Vagina (tissue), 2 donors: ENCODE measurements around the gene ARHGEF2.

ENCODE experiments used
- POLR2A ChIP-seq, 2 donors: fragments of 450-650 bp; IDR thresholded peaks; one replicate each; pipeline ENCODE4 v1.6.1; 2017; ENCODE audit warnings: antibody characterized with exemption in 2 of 2, mild to moderate bottlenecking in 2 of 2, moderate library complexity in 2 of 2
- TF ChIP-seq, protein P1 (sequence below), 3 experiments: fragments of 450-650 bp in 2 of 3; fragments of 200-600 bp in 1 of 3; sonication (generic) in 1 of 3; IDR thresholded peaks; one replicate each; pipeline ENCODE4 v1.5.1; 2017 to 2019; ENCODE audit warnings: antibody characterized with exemption in 3 of 3, mild to moderate bottlenecking in 2 of 3, moderate library complexity in 2 of 3

DNA sequence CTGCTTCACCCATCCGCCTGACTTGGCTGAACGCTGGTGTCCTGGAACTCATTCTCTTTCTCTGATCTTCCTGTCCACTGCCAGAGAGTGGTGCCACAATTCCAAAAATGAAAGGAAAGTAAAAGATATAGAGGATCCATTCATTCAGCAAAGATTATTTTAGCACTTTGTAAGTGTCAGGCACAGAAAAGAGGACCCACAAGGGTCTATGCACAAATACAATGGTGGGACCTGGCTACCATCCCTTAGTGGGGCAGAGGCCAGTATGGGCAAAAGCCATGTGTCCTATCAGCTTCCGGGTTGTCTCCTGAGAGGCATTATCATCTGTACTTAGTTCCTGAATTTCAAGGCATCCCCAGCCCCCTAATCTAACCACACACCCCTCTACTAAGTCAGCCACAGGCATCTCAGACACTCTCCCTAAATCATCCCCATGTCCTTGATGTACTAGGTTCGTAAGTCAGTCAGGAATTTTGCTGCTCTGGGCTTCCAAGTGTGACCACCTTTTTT is 23.4 kb upstream of the ARHGEF2 start:
- TF ChIP-seq, protein P1, sequence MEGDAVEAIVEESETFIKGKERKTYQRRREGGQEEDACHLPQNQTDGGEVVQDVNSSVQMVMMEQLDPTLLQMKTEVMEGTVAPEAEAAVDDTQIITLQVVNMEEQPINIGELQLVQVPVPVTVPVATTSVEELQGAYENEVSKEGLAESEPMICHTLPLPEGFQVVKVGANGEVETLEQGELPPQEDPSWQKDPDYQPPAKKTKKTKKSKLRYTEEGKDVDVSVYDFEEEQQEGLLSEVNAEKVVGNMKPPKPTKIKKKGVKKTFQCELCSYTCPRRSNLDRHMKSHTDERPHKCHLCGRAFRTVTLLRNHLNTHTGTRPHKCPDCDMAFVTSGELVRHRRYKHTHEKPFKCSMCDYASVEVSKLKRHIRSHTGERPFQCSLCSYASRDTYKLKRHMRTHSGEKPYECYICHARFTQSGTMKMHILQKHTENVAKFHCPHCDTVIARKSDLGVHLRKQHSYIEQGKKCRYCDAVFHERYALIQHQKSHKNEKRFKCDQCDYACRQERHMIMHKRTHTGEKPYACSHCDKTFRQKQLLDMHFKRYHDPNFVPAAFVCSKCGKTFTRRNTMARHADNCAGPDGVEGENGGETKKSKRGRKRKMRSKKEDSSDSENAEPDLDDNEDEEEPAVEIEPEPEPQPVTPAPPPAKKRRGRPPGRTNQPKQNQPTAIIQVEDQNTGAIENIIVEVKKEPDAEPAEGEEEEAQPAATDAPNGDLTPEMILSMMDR (IDR thresholded peaks at IDR 0.05): no peak
- no peak for TF ChIP-seq POLR2A (IDR thresholded peaks at IDR 0.05)
